GM12864 (cell line): ENCODE results near the gene ABHD2.

ENCODE experiments used
- DNase-seq: peaks from one replicate; pipeline ENCODE4 v3.0.0-alpha.2; 2011; ENCODE audit warnings: low read depth
- H3K4me3 ChIP-seq: 2 replicates; pipeline ENCODE4 v1.5.1; 2011; ENCODE audit warnings: mild to moderate bottlenecking, low read depth, low read length, control low read depth
- TF ChIP-seq, protein P1 (sequence below): IDR thresholded peaks from 2 replicates; pipeline ENCODE4 v1.5.1; 2011; ENCODE audit warnings: low read depth, mild to moderate bottlenecking, moderate library complexity, low read length, control low read depth, inconsistent platforms; ENCODE audit errors: missing control alignments

The ABHD2 gene

DNA sequence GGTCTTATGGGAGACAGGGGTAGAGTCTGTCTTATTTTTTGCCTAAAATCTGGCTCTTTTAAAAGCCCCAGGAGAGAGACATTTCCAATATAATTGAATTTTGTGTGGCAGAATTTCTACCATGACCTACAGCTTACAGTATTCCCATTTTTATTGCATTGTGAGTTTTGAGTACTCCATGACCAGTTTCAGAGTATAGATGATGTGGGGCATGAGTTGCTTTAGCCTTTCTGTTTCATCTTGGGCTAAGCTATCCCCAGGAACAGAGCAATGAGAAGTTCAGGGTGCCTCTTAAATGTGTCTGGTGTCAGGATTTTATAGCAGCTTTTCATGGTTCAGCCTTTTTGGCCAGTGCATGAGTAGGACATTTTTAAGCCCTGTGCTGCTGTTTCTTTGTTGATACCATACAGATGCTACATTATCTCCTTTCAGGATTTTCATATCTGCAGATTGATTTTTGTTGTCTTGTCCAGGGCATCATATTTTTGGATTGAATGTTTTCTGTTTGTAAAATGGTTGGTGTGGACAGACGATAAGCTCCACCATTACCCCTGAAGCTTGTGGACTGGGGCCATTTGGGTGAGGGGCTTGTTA lies 3.5 kb downstream of the ABHD2 start:
- DNase-seq: no peak
- H3K4me3 ChIP-seq: peak overlapping the region; percentile 46
- TF ChIP-seq, protein P1, sequence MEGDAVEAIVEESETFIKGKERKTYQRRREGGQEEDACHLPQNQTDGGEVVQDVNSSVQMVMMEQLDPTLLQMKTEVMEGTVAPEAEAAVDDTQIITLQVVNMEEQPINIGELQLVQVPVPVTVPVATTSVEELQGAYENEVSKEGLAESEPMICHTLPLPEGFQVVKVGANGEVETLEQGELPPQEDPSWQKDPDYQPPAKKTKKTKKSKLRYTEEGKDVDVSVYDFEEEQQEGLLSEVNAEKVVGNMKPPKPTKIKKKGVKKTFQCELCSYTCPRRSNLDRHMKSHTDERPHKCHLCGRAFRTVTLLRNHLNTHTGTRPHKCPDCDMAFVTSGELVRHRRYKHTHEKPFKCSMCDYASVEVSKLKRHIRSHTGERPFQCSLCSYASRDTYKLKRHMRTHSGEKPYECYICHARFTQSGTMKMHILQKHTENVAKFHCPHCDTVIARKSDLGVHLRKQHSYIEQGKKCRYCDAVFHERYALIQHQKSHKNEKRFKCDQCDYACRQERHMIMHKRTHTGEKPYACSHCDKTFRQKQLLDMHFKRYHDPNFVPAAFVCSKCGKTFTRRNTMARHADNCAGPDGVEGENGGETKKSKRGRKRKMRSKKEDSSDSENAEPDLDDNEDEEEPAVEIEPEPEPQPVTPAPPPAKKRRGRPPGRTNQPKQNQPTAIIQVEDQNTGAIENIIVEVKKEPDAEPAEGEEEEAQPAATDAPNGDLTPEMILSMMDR: no peak

- TF ChIP-seq, protein P1: no peak
- no peak overlapping the region for H3K4me3 ChIP-seq
- DNase-seq: no peak
These were observed 5.3 kb downstream of the ABHD2 start for GRCh38 chr15:89093509-89093908.

GRCh38 chr15:89095073-89095472 lies 6.8 kb downstream of the ABHD2 start:
- H3K4me3 ChIP-seq: no peak overlapping the region
- TF ChIP-seq, protein P1: no peak
- DNase-seq: no peak

- H3K4me3 ChIP-seq: no peak overlapping the region
- TF ChIP-seq, protein P1: no peak
- no peak for DNase-seq
These were observed 7.3 kb downstream of the ABHD2 start for GRCh38 chr15:89095556-89095955.

DNA sequence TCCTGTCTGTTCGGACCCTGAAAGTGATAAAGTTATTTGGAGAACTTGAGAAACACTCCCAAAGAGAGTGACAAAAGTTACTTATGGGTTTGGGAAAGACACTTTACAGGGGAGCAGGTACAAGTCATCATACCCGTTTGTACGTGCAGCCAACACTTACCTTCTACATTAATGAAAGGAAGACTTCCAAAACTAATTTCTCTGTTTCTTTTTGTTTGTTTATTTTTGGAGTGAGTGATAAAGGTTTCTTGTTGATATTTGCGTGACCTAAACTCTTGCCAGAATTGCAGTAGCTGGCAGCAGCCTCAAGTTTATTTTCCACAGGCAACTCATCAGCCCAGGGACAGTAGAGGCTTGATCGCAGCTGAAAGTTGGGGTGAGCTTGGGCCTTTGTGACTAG lies 8.4 kb downstream of the ABHD2 start:
- no peak overlapping the region for H3K4me3 ChIP-seq
- DNase-seq: no peak
- TF ChIP-seq, protein P1: no peak

DNA sequence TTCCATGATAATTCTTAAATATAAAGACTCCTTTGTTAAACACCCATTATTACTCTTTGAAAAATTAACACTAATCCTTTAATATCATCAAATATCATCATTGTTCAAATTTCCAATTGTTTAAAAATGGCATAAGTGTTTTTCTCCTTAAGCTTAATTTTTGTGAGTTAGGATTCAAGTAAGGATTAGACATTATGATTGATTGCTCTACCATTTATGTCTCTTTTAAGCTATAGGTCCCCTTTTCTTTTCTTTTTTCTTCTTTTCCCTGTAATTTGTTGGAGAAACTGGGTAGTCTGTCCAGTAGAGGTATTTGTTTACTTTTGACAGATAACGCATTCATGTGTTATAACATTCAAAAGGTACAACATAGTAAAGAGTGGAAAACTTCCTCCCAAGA lies 9.1 kb downstream of the ABHD2 start:
- TF ChIP-seq, protein P1: no peak
- DNase-seq: no peak
- no peak overlapping the region for H3K4me3 ChIP-seq

DNA sequence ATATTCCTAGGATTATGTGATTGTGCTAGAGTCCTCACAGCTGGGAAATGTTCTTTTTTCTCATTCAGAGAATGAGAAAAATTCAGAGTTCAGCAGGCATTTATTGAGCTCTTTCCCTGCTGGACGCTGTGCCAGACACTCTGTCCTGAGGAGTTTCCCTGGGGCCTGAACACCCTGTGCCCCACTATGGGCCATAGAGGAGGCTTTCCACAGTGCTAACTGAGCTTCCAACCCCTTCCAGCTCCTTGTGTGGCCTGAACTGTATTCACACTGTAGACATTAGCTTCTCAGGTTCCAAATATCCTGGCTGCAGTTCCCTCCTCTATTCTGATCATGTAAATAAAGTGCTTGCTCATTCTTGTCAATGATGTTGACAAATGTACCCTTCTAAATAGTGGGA lies 10.0 kb downstream of the ABHD2 start:
- TF ChIP-seq, protein P1: no peak
- no peak overlapping the region for H3K4me3 ChIP-seq
- no peak for DNase-seq
